HEK293 (cell line): ENCODE results near the gene VEGFA.

Source experiments
- CTCF ChIA-PET: fragments of 350-600 bp; formaldehyde crosslinking; extraction: SDS; loops from one replicate; lab custom pipeline; 2021; ENCODE audit warnings: antibody characterized with exemption; lab: Yijun Ruan, JAX
- POLR2A ChIA-PET: fragments of 300-600 bp; formaldehyde crosslinking; extraction: SDS; loops from one replicate; lab custom pipeline; 2020; ENCODE audit warnings: antibody characterized with exemption, inconsistent platforms; lab: Yijun Ruan, JAX
- H3K27ac ChIP-seq: fragments of 200-500 bp; sonication (Bioruptor generic); 2 replicates; pipeline ENCODE4 v1.5.1; 2014; ENCODE audit warnings: low read depth, low read length, control low read depth, inconsistent platforms; ENCODE audit errors: extremely low read depth
- H3K36me3 ChIP-seq, 2 experiments: fragments of 200-500 bp in 1 of 2; sonication (Bioruptor generic) in 1 of 2; 1 replicate in 1 of 2; 2 replicates in 1 of 2; pipeline ENCODE4 v1.5.1; 2014 to 2017; ENCODE audit warnings: inconsistent platforms in 2 of 2, low read length in 2 of 2; ENCODE audit not compliant: control insufficient read depth in 2 of 2, insufficient read depth in 1 of 2
- H3K4me1 ChIP-seq: fragments of 200-500 bp; sonication (Bioruptor generic); 2 replicates; pipeline ENCODE4 v1.5.1; 2014; ENCODE audit warnings: mild to moderate bottlenecking, low read length, inconsistent platforms; ENCODE audit not compliant: control insufficient read depth, insufficient read depth
- H3K4me3 ChIP-seq: 2 replicates; pipeline ENCODE4 v1.5.1; 2011; ENCODE audit warnings: low read depth, mild to moderate bottlenecking, control low read depth, low read length, moderate library complexity
- H3K9me3 ChIP-seq: fragments of 200-500 bp; sonication (Bioruptor generic); 2 replicates; pipeline ENCODE4 v1.5.1; 2014; ENCODE audit warnings: low read depth, low read length, inconsistent platforms; ENCODE audit not compliant: control insufficient read depth, insufficient read depth
- BCL11B ChIP-seq: fragments of 450-650 bp; formaldehyde crosslinking; IDR thresholded peaks from 2 replicates; pipeline ENCODE4 v1.5.1; 2016; ENCODE audit warnings: low read depth, missing biosample characterization, missing genetic modification characterization
- KLF1 ChIP-seq: fragments of 450-650 bp; formaldehyde crosslinking; IDR thresholded peaks from 2 replicates; pipeline ENCODE4 v1.5.1; 2016; ENCODE audit warnings: missing biosample characterization, missing genetic modification characterization
- RBAK ChIP-seq: fragments of 450-650 bp; formaldehyde crosslinking; IDR thresholded peaks from 2 replicates; pipeline ENCODE4 v1.5.1; 2016; ENCODE audit warnings: missing biosample characterization, missing genetic modification characterization
- ZNF2 ChIP-seq: fragments of 450-650 bp; formaldehyde crosslinking; IDR thresholded peaks from 2 replicates; pipeline ENCODE4 v1.5.1; 2016; ENCODE audit warnings: missing biosample characterization, missing genetic modification characterization
- ZNF211 ChIP-seq: fragments of 450-650 bp; formaldehyde crosslinking; IDR thresholded peaks from 2 replicates; pipeline ENCODE4 v1.5.1; 2016; ENCODE audit warnings: low read depth, missing biosample characterization, missing genetic modification characterization
- ZNF223 ChIP-seq: fragments of 450-650 bp; formaldehyde crosslinking; IDR thresholded peaks from 2 replicates; pipeline ENCODE4 v1.5.1; 2016; ENCODE audit warnings: missing biosample characterization, missing genetic modification characterization
- ZNF391 ChIP-seq: fragments of 450-650 bp; formaldehyde crosslinking; IDR thresholded peaks from 2 replicates; pipeline ENCODE4 v1.5.1; 2016; ENCODE audit warnings: low read depth, missing biosample characterization, missing genetic modification characterization, borderline replicate concordance
- ZNF571 ChIP-seq: fragments of 450-650 bp; formaldehyde crosslinking; IDR thresholded peaks from 2 replicates; pipeline ENCODE4 v1.5.0; 2017; ENCODE audit warnings: missing biosample characterization, missing genetic modification characterization
- ZNF623 ChIP-seq: fragments of 450-650 bp; formaldehyde crosslinking; IDR thresholded peaks from 2 replicates; pipeline ENCODE4 v1.5.1; 2016; ENCODE audit warnings: missing biosample characterization, missing genetic modification characterization
- ZNF768 ChIP-seq: fragments of 450-650 bp; formaldehyde crosslinking; IDR thresholded peaks from 2 replicates; pipeline ENCODE4 v1.5.1; 2018; ENCODE audit warnings: missing biosample characterization, mild to moderate bottlenecking, missing genetic modification characterization
- TF ChIP-seq, protein P1 (sequence below): fragments of 450-650 bp; formaldehyde crosslinking; IDR thresholded peaks from 2 replicates; pipeline ENCODE4 v1.5.1; 2016; ENCODE audit warnings: missing biosample characterization, missing genetic modification characterization
- TF ChIP-seq, protein P2 (sequence below): fragments of 450-650 bp; formaldehyde crosslinking; IDR thresholded peaks from 2 replicates; pipeline ENCODE4 v1.5.1; 2017; ENCODE audit warnings: missing biosample characterization, mild to moderate bottlenecking, missing genetic modification characterization, moderate library complexity
- TF ChIP-seq, protein P3 (sequence below): fragments of 450-650 bp; formaldehyde crosslinking; IDR thresholded peaks from 2 replicates; pipeline ENCODE4 v1.5.1; 2016; ENCODE audit warnings: missing biosample characterization, missing genetic modification characterization
- TF ChIP-seq, protein P4 (sequence below): fragments of 450-650 bp; formaldehyde crosslinking; IDR thresholded peaks from 2 replicates; pipeline ENCODE4 v1.5.1; 2016; ENCODE audit warnings: missing biosample characterization, missing genetic modification characterization
- TF ChIP-seq, protein P5 (sequence below): fragments of 450-650 bp; formaldehyde crosslinking; IDR thresholded peaks from 2 replicates; pipeline ENCODE4 v1.5.1; 2016; ENCODE audit warnings: missing biosample characterization, missing genetic modification characterization

Gene VEGFA

DNA sequence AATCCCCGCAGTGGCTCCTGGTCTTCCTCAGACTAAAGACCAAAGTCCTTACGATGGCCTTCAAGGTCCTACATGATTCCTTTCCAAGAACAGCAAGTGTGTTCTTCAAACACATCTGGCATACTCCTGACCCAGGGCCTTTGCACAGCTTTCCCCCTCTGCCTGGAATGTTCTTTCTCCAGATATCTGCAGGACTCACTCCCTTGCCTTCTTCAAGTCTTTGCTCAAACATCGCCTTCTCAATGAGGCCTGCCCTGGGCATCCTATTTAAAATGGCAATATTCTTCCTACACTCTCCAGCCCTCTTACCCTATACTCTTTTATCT lies 30.2 kb downstream of the VEGFA start:
- ChIA-PET CTCF (interaction anchor here (1.2 kb wide), 1 partner anchor 133 kb away, joined by 4 read pairs; no protein-coding TSS in a partner anchor), POLR2A (no interaction called here)
- H3K27ac ChIP-seq = no peak overlapping the region
- no peaks in the 10 kb centered on the region for H3K36me3 ChIP-seq
- no peak overlapping the region for H3K4me3 ChIP-seq
- H3K9me3 ChIP-seq = no peaks in the 10 kb centered on the region
- no peak for TF ChIP-seq ZNF768
- TF ChIP-seq, protein P1, sequence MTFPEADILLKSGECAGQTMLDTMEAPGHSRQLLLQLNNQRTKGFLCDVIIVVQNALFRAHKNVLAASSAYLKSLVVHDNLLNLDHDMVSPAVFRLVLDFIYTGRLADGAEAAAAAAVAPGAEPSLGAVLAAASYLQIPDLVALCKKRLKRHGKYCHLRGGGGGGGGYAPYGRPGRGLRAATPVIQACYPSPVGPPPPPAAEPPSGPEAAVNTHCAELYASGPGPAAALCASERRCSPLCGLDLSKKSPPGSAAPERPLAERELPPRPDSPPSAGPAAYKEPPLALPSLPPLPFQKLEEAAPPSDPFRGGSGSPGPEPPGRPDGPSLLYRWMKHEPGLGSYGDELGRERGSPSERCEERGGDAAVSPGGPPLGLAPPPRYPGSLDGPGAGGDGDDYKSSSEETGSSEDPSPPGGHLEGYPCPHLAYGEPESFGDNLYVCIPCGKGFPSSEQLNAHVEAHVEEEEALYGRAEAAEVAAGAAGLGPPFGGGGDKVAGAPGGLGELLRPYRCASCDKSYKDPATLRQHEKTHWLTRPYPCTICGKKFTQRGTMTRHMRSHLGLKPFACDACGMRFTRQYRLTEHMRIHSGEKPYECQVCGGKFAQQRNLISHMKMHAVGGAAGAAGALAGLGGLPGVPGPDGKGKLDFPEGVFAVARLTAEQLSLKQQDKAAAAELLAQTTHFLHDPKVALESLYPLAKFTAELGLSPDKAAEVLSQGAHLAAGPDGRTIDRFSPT (tag by site-specific recombination) = no peak
- peak; percentile 91 for TF ChIP-seq ZNF623
- no peaks in the 10 kb centered on the region for H3K4me1 ChIP-seq

DNA sequence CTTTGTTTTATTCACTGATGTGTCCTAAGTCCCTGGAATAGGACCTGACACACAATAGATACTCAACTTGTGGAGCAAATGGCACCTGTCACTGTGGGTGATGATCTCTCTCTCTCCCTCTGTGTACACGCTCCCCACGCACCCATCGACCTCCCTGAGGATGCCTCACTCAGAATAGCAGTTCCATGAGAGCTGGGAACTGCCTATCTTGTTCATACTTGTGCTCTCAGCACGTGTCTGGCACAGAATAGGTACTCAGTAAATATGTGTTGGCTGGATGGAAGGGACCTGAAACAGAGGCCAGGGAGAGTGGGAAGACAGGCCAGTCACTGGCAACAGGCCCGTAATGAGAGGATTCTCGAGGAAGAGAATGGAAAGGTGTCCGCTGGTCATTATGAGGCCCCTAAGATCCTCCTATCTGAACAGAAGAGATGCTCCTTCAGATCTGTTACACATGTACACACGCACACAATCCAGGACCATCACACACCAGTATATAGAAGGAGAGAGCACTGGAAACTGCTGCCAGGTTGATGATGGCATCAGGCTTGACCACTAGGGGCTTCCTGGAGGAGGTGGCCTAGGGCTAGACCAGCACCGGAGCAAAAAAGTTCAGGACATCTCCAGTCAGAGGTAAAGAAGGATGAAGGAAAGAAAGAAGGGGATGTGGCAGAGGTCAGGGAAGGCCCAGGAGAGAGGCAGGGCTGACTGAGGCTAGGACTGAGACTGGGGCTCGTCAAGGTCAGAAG lies 30.9 kb downstream of the VEGFA start:
- POLR2A ChIA-PET = no interaction called here
- Histone ChIP-seq H3K27ac (no peak overlapping the region), H3K36me3 (no peaks in the 10 kb centered on the region), H3K4me3 (no peak overlapping the region), H3K4me1 (no peaks in the 10 kb centered on the region), H3K9me3 (no peaks in the 10 kb centered on the region)
- no peak for TF ChIP-seq ZNF223 (tag by site-specific recombination)
- TF ChIP-seq, protein P2, sequence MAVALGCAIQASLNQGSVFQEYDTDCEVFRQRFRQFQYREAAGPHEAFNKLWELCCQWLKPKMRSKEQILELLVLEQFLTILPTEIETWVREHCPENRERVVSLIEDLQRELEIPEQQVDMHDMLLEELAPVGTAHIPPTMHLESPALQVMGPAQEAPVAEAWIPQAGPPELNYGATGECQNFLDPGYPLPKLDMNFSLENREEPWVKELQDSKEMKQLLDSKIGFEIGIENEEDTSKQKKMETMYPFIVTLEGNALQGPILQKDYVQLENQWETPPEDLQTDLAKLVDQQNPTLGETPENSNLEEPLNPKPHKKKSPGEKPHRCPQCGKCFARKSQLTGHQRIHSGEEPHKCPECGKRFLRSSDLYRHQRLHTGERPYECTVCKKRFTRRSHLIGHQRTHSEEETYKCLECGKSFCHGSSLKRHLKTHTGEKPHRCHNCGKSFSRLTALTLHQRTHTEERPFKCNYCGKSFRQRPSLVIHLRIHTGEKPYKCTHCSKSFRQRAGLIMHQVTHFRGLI (tag by site-specific recombination) = no peak
- TF ChIP-seq, protein P3, sequence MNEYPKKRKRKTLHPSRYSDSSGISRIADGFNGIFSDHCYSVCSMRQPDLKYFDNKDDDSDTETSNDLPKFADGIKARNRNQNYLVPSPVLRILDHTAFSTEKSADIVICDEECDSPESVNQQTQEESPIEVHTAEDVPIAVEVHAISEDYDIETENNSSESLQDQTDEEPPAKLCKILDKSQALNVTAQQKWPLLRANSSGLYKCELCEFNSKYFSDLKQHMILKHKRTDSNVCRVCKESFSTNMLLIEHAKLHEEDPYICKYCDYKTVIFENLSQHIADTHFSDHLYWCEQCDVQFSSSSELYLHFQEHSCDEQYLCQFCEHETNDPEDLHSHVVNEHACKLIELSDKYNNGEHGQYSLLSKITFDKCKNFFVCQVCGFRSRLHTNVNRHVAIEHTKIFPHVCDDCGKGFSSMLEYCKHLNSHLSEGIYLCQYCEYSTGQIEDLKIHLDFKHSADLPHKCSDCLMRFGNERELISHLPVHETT (tag by site-specific recombination) = no peak
- TF ChIP-seq KLF1 (tag by site-specific recombination) = no peak
- TF ChIP-seq ZNF571 (tag by site-specific recombination) = no peak
- TF ChIP-seq, protein P1 (tag by site-specific recombination) = no peak
- TF ChIP-seq ZNF391 = no peak
- TF ChIP-seq ZNF2 (tag by site-specific recombination) = no peak
- no peak for TF ChIP-seq BCL11B (tag by site-specific recombination)
- TF ChIP-seq RBAK (tag by site-specific recombination) = no peak
- TF ChIP-seq ZNF211 = no peak
- TF ChIP-seq, protein P4, sequence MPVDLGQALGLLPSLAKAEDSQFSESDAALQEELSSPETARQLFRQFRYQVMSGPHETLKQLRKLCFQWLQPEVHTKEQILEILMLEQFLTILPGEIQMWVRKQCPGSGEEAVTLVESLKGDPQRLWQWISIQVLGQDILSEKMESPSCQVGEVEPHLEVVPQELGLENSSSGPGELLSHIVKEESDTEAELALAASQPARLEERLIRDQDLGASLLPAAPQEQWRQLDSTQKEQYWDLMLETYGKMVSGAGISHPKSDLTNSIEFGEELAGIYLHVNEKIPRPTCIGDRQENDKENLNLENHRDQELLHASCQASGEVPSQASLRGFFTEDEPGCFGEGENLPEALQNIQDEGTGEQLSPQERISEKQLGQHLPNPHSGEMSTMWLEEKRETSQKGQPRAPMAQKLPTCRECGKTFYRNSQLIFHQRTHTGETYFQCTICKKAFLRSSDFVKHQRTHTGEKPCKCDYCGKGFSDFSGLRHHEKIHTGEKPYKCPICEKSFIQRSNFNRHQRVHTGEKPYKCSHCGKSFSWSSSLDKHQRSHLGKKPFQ = no peak
- TF ChIP-seq, protein P5, sequence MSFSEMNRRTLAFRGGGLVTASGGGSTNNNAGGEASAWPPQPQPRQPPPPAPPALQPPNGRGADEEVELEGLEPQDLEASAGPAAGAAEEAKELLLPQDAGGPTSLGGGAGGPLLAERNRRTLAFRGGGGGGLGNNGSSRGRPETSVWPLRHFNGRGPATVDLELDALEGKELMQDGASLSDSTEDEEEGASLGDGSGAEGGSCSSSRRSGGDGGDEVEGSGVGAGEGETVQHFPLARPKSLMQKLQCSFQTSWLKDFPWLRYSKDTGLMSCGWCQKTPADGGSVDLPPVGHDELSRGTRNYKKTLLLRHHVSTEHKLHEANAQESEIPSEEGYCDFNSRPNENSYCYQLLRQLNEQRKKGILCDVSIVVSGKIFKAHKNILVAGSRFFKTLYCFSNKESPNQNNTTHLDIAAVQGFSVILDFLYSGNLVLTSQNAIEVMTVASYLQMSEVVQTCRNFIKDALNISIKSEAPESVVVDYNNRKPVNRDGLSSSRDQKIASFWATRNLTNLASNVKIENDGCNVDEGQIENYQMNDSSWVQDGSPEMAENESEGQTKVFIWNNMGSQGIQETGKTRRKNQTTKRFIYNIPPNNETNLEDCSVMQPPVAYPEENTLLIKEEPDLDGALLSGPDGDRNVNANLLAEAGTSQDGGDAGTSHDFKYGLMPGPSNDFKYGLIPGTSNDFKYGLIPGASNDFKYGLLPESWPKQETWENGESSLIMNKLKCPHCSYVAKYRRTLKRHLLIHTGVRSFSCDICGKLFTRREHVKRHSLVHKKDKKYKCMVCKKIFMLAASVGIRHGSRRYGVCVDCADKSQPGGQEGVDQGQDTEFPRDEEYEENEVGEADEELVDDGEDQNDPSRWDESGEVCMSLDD = no peak
- CTCF ChIA-PET = interaction anchor here (1.7 to 2.2 kb wide), 2 partner anchors 28 to 31 kb away, joined by 4 to 12 read pairs; partner anchors contain the start of gene VEGFA
